ENCODE data around the gene C19orf38.

C19orf38 gene

DNA sequence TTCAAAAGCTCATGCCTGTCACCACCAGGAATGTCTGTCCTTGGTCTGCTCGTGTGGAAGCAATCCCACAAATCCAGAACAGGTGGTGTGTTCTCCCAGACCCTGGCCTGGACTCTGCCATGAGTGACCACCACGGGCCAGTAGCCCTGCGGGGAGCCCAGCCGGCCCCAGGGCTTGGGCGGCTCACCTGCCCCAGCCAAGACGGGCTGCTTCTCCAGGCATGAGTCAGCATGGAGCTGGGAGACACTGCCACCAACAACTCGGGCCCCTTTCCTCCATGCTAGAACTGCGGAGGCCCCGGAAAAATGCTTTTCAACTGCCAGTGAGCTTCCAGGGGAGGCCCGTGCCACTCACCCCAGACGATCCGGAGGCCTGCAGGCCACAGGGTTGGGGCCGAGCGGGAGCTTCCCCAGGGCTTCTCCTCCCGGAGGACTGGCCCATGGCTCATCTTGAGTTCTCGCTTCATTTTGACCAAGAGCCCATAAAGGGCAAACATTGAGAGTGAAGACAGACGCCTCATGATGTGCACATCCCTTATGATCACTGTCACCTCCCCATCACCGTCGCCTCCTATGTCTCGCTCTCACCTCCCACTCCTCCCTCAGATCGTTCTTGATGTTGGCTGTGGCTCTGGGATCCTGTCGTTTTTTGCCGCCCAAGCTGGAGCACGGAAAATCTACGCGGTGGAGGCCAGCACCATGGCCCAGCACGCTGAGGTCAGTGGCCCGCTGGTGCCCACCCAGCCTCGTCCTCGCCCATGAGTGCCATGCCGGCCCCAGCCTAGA lies 63.6 kb downstream of the C19orf38 start:
- no peak for DNase-seq (ENCODE audit: low spot score)

DNA sequence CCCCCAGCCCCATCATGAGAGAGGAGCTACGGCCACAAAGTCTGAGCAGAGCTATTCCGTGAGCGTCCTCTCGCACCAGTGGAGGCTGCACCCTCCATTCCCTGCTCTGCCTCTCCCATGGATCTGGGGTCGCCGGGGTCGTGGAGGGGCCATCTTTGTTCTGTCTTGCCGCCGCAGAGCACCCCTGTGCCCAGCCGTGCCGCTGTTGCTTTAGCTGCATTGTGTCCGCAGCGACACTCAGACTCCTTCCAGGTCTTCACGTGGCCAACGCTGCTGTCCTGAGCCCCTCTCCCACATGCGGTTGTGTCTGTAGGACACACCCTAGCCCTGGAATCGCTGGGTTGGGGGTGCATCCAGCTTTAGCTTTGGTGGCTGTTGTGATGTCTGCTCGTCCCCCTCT lies 64.4 kb downstream of the C19orf38 start:
- no peak for DNase-seq (ENCODE audit: low spot score)

DNA sequence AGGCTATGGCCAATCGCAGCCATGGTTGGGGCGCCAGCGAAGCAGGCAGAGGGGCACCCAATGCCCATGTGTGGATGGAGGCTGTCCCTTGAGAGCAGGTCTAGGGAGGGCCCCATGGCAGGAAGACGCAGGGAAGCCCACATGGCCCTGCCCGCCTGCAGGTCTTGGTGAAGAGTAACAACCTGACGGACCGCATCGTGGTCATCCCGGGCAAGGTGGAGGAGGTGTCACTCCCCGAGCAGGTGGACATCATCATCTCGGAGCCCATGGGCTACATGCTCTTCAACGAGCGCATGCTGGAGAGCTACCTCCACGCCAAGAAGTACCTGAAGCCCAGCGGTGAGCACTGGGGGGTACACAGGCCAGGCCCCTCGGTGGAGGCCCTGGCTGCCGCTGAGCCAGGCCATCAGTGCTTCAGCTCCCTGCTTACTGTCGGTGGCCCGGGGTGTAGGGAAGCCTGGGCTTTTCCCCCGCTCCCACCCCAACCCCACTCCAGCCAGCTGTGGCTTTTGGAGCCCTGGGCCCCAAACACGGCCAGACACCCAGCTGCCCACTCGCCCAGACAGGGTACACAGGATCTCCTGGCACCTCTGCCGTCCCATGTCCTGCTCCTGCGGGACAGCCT lies 65.6 kb downstream of the C19orf38 start:
- no peak for DNase-seq (ENCODE audit: low spot score)

DNA sequence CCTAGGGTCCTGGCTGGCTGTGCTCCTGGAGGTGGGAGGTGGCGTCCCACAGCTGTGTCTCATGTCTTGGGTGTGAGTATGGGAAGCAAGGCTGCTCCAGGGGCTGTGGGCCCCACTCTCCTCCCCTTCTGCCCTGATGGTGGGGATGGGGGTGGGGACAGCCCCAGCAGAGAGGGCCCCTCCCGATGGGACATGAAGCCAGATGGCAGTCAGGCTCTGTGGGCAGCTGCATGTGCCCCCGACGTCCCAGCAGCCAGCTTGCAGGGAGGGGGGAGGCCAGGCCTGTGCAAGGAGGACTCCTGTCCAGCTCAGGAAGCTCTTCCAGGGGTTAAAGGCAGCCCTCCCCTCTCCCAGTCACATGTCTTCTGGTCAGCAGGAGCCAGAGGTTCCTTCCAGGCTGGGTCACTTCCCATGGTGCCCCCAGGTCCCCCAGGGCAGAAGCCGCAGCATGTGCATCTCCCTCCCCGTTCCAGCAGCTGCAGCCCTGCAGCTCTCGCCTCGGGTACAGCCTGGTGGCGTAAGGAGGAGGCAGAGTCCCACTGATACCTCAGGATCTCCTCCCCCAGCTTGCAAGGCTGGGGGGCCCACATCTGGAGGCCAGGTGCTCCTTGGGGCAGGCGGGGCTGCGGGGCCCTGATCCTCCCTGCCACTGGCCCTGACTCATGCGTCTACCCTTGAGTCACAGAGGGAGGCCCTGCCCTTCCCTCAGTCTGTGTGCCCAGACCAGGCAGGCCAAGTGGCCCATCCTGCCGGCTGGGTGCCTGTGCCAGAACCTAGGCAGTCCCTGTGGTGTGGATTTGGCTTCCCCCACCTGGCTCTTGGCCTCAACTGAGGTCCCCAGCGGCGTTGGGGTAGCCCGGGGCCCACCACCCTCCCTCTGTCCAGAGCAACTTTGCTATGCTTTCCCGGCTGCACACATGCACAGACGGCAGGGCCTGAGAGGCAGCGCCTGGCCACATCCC lies 67.2 kb downstream of the C19orf38 start:
- DNase-seq (ENCODE audit: low spot score) = no peak

DNA sequence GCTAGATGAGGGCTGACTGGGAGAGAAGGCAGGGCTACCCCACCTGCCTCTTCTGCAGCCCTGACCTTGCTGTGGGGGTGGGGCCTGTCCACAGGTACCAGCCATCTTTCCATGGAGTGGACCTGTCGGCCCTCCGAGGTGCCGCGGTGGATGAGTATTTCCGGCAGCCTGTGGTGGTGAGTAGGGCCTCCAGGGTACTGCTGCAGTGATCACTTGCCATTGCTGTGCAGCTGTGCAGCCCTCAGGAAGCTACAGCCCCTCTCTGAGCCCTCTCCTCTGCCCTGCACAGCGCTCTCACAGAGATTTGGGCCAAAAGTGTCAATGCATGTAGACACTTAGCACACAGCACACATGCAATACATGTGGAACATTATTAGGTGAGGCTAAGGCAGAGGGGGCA lies 68.4 kb downstream of the C19orf38 start:
- no peak for DNase-seq (ENCODE audit: low spot score)

DNA sequence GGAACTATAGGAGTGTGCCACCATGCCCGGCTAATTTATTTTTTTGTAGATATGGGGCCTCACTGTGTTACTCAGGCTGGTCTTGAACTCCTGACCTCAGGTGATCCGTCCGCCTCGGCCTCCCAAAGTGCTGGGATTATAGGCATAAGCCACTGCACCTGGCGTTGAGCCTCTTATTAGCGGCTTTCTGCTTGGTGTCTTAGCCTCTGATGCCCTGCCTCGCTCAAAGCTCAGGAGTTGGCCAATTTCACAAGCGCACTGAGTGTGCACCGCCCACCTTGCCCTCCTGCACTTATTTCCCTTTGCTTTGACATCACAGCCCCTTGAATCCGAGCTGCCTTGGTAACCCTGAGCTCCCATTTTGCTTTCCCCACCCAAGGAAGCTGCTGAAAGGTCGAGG lies 70.1 kb downstream of the C19orf38 start:
- DNase-seq (ENCODE audit: low spot score) = no peak

Data from HuH-7 (cell line).